Panc1 (cell line): ENCODE measurements around the gene CDS2. TPM values are rescaled to one million over a fixed set of nuclear protein-coding genes. Genes with fewer than 3 reads are reported as not detected.
A peak's percentile ranks its signal among the peaks of the same experiment; 100 is the strongest.

Experiments
- ATAC-seq: fragments of 200-7000 bp; cut with Tn5 transposase; 2 replicates; pipeline ENCODE4 v1.9.1; 2020; ENCODE audit warnings: mild to moderate bottlenecking, moderate library complexity
- BruUV-seq: library from RNA; stranded (reverse); fragments of 400-500 nt; replicated peaks from 2 replicates; lab custom pipeline; 2021; lab: Mats Ljungman, UMichigan
- CTCF ChIA-PET: fragments of 300-600 bp; sonication (Branson Sonifier 250); formaldehyde crosslinking; loops from one replicate; lab custom pipeline; 2022; ENCODE audit warnings: antibody characterized with exemption; lab: Charles Lee
- POLR2A ChIA-PET: fragments of 300-600 bp; sonication (Branson Sonifier 250); formaldehyde crosslinking; loops from one replicate; lab custom pipeline; 2022; ENCODE audit warnings: antibody characterized with exemption; lab: Charles Lee
- DNase-seq: peaks from one replicate; pipeline ENCODE4 v3.0.0-alpha.2; 2010; ENCODE audit warnings: low read depth, low spot score
- H3K27ac ChIP-seq: 2 replicates; pipeline ENCODE4 v1.5.1; 2011; ENCODE audit warnings: mild to moderate bottlenecking, low read length, inconsistent platforms
- H3K27me3 ChIP-seq: fragments of 200-500 bp; sonication (Bioruptor generic); 2 replicates; pipeline ENCODE4 v1.6.0; 2014; ENCODE audit warnings: low read length, inconsistent platforms; ENCODE audit not compliant: control insufficient read depth, insufficient read depth
- H3K36me3 ChIP-seq: fragments of 200-500 bp; sonication (Bioruptor generic); 2 replicates; pipeline ENCODE4 v1.5.1; 2014; ENCODE audit warnings: inconsistent platforms, mild to moderate bottlenecking, low read length, moderate library complexity; ENCODE audit not compliant: control insufficient read depth, insufficient read depth
- H3K4me1 ChIP-seq: 2 replicates; pipeline ENCODE4 v1.5.1; 2011; ENCODE audit warnings: inconsistent platforms, mild to moderate bottlenecking, low read length, moderate library complexity; ENCODE audit not compliant: control insufficient read depth, insufficient read depth
- H3K4me3 ChIP-seq, 2 experiments: 2 replicates each; pipeline ENCODE4 v1.5.1; 2011 to 2012; ENCODE audit warnings: low read depth in 2 of 2, low read length in 2 of 2, mild to moderate bottlenecking in 2 of 2, inconsistent platforms in 1 of 2, moderate library complexity in 1 of 2
- H3K9me3 ChIP-seq: fragments of 200-500 bp; sonication (Bioruptor generic); 2 replicates; pipeline ENCODE4 v1.5.1; 2014; ENCODE audit warnings: low read depth, mild to moderate bottlenecking, inconsistent platforms, low read length, moderate library complexity; ENCODE audit not compliant: control insufficient read depth, insufficient read depth
- CTCF ChIP-seq: fragments of 450-650 bp; IDR thresholded peaks from 2 replicates; pipeline ENCODE4 v1.5.1; 2017; ENCODE audit warnings: mild to moderate bottlenecking
- POLR2AphosphoS5 ChIP-seq: IDR thresholded peaks from 2 replicates; pipeline ENCODE4 v1.6.1; 2012; ENCODE audit warnings: mild to moderate bottlenecking, low read depth, low read length, moderate library complexity
- REST ChIP-seq, 2 experiments: IDR thresholded peaks; 2 replicates each; pipeline ENCODE4 v1.6.1; 2011 to 2012; ENCODE audit warnings: low read depth in 2 of 2, control low read depth in 1 of 2, low read length in 1 of 2, mild to moderate bottlenecking in 1 of 2, moderate library complexity in 1 of 2; ENCODE audit not compliant: insufficient read depth in 1 of 2
- SIN3A ChIP-seq: IDR thresholded peaks from 2 replicates; pipeline ENCODE4 v1.6.1; 2012; ENCODE audit warnings: low read depth, mild to moderate bottlenecking, low read length, moderate library complexity, borderline replicate concordance; ENCODE audit not compliant: insufficient read depth
- TCF7L2 ChIP-seq: IDR thresholded peaks from 2 replicates; pipeline ENCODE4 v1.6.1; 2011; ENCODE audit warnings: mild to moderate bottlenecking, low read depth, low read length, inconsistent platforms
- in situ Hi-C: cut with HindIII; loops from 2 replicates; pipeline ENCODE4 v1.10.0; 2016; ENCODE audit warnings: low sequenced_read_pairs, low pct_unique_long_range_greater_than_20kb
- intact Hi-C: fragments of 100-400 bp; cut with micrococcal nuclease; formaldehyde crosslinking; loops from one replicate; pipeline ENCODE4 v1.10.0; 2022; ENCODE audit not compliant: unreplicated experiment
- total RNA-seq: library from RNA; stranded (reverse); gene quantifications from one replicate; pipeline ENCODE4 v1.2.1, GENCODE V29; 2021; ENCODE audit not compliant: unreplicated experiment

CDS2 gene
- total RNA-seq, 1 experiment from 2014 or later: 54.0 TPM

GRCh38 chr20:5109276-5109675 is 17.5 kb upstream of the CDS2 start:
- intact Hi-C loops: no loop called here
- ATAC-seq (no peak), DNase-seq (no peak)
- BruUV-seq: no TSS peak
- POLR2A ChIA-PET: no interaction called here
- H3K4me3 ChIP-seq: no peak overlapping the region
- in situ Hi-C loops: no loop called here
- TF ChIP-seq CTCF (no peak), POLR2AphosphoS5 (no peak), TCF7L2 (no peak), REST (IDR thresholded peaks at IDR 0.05; ENCODE audit: insufficient read depth in 1 of 2, low read depth in 2 of 2, low read length in 1 of 2) (no peak), SIN3A (no peak)
- no peaks in the 10 kb centered on the region for H3K27me3 ChIP-seq
- peaks cover 9% of the 10 kb centered on the region for H3K4me1 ChIP-seq
- no peak overlapping the region for H3K27ac ChIP-seq
- H3K36me3 ChIP-seq: peaks cover 10% of the 10 kb centered on the region; the same call in 1 of the 2 replicates
- no peaks in the 10 kb centered on the region for H3K9me3 ChIP-seq
- CTCF ChIA-PET: no interaction called here

- ATAC-seq (no peak), DNase-seq (no peak)
- ChIA-PET POLR2A (no interaction called here), CTCF (no interaction called here)
- intact Hi-C loops: no loop called here
- peak overlapping the region; percentile 78 to 94 for H3K4me3 ChIP-seq
- peak overlapping the region; percentile 93 for H3K27ac ChIP-seq
- H3K4me1 ChIP-seq: peaks cover 20% of the 10 kb centered on the region
- no peaks in the 10 kb centered on the region for H3K9me3 ChIP-seq
- no TSS peak for BruUV-seq
- H3K27me3 ChIP-seq: no peaks in the 10 kb centered on the region
- in situ Hi-C loops: no loop called here
- TF ChIP-seq SIN3A (no peak), CTCF (no peak), POLR2AphosphoS5 (no peak), REST (IDR thresholded peaks at IDR 0.05; ENCODE audit: insufficient read depth in 1 of 2, low read depth in 2 of 2, low read length in 1 of 2) (no peak), TCF7L2 (no peak)
- peaks cover 44% of the 10 kb centered on the region for H3K36me3 ChIP-seq
Observed at GRCh38 chr20:5113615-5113986, 13.2 kb upstream of the CDS2 start.
